Progenitor cell of endocrine pancreas (in vitro differentiated cells): ENCODE results near the gene SESN1. TPM values are rescaled to one million over a fixed set of nuclear protein-coding genes. Genes with fewer than 3 reads are reported as not detected.

Experiments
- DNase-seq: peaks from one replicate; pipeline ENCODE4 v3.0.0; 2021; ENCODE audit warnings: low spot score; ENCODE audit not compliant: unreplicated experiment
- H3K27ac Mint-ChIP-seq: 2 replicates; pipeline ENCODE4 v1.8.0; 2021; ENCODE audit warnings: mild to moderate bottlenecking, moderate library complexity, mixed read lengths
- H3K27me3 Mint-ChIP-seq: 2 replicates; pipeline ENCODE4 v1.8.0; 2021; ENCODE audit warnings: mixed read lengths
- H3K36me3 Mint-ChIP-seq: 2 replicates; pipeline ENCODE4 v1.8.0; 2022; ENCODE audit warnings: mixed read lengths; ENCODE audit not compliant: insufficient read depth
- H3K4me1 Mint-ChIP-seq: 2 replicates; pipeline ENCODE4 v1.8.0; 2021; ENCODE audit warnings: low read depth, mixed read lengths
- H3K4me3 Mint-ChIP-seq: 2 replicates; pipeline ENCODE4 v1.8.0; 2021; ENCODE audit warnings: low read depth, mild to moderate bottlenecking, moderate library complexity, mixed read lengths
- H3K9me3 Mint-ChIP-seq: 2 replicates; pipeline ENCODE4 v1.8.0; 2021; ENCODE audit warnings: low read depth, mixed read lengths
- CTCF ChIP-seq: fragments of 200-600 bp; sonication (generic); IDR thresholded peaks from one replicate; pipeline ENCODE4 v1.5.0; 2021; ENCODE audit warnings: antibody characterized with exemption, mild to moderate bottlenecking; ENCODE audit not compliant: unreplicated experiment
- total RNA-seq: library from RNA; stranded (reverse); gene quantifications from 2 replicates; pipeline ENCODE4 v1.2.1, GENCODE V29; 2021

SESN1 gene
- total RNA-seq, 1 donor from 2014 or later, result 23.9 TPM

- Mint-ChIP-seq H3K36me3 (no peaks in the 10 kb centered on the region), H3K27ac (no peak overlapping the region), H3K27me3 (no peaks in the 10 kb centered on the region)
Measured at GRCh38 chr6:109024368-109024767, 70.3 kb downstream of the SESN1 start.

DNA sequence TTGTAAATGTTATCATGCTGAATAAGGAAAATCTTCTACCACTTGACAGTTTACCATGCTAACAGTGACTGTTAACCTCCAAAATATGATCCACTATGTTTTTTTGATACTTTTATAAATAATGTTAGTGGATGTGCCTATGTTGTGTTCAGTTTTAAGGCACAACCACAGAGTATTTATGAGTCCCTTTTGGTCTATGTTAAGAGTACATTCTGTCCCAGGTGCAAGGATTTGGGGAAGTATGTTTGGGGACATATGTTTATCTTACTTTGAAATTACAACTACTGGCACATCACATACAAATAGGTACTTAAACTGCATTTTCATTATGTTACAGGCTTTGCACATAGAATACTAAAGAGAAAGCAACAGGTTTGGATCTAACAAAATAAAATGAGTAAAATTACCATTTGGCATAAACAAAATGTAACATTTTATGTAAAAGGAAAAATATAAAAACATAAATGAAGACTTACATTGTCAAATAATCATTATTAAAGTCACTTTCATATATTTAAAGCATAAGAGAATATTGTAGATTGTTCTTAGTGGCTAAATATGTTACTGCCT is 71.2 kb downstream of the SESN1 start:
- H3K27ac Mint-ChIP-seq, result no peak overlapping the region
- H3K36me3 Mint-ChIP-seq, result no peaks in the 10 kb centered on the region
- no peak for DNase-seq
- no peaks in the 10 kb centered on the region for H3K9me3 Mint-ChIP-seq
- H3K27me3 Mint-ChIP-seq, result no peaks in the 10 kb centered on the region
- peaks cover 4% of the 10 kb centered on the region for H3K4me1 Mint-ChIP-seq
- TF ChIP-seq CTCF, result no peak
- no peak overlapping the region for H3K4me3 Mint-ChIP-seq

More at GRCh38 chr6:109024368-109024767, 70.3 kb downstream of the SESN1 start:
- no peak for DNase-seq
- peaks cover 3% of the 10 kb centered on the region for H3K4me1 Mint-ChIP-seq
- no peak for TF ChIP-seq CTCF
- H3K4me3 Mint-ChIP-seq, result no peak overlapping the region
- no peaks in the 10 kb centered on the region for H3K9me3 Mint-ChIP-seq

- H3K4me1 Mint-ChIP-seq, result peaks cover 4% of the 10 kb centered on the region
- no peak for DNase-seq
- no peaks in the 10 kb centered on the region for H3K36me3 Mint-ChIP-seq
- no peak for TF ChIP-seq CTCF
- no peak overlapping the region for H3K4me3 Mint-ChIP-seq
- H3K27ac Mint-ChIP-seq, result no peak overlapping the region
- H3K9me3 Mint-ChIP-seq, result no peaks in the 10 kb centered on the region
- H3K27me3 Mint-ChIP-seq, result no peaks in the 10 kb centered on the region
Measured at GRCh38 chr6:109021870-109022269, 72.8 kb downstream of the SESN1 start.

- H3K9me3 Mint-ChIP-seq, result no peaks in the 10 kb centered on the region
- no peak for DNase-seq
- H3K4me1 Mint-ChIP-seq, result peaks cover 4% of the 10 kb centered on the region
- no peaks in the 10 kb centered on the region for H3K27me3 Mint-ChIP-seq
- no peak overlapping the region for H3K4me3 Mint-ChIP-seq
- no peaks in the 10 kb centered on the region for H3K36me3 Mint-ChIP-seq
- no peak overlapping the region for H3K27ac Mint-ChIP-seq
- TF ChIP-seq CTCF, result no peak
Measured at GRCh38 chr6:109019911-109020310, 74.7 kb downstream of the SESN1 start.

DNA sequence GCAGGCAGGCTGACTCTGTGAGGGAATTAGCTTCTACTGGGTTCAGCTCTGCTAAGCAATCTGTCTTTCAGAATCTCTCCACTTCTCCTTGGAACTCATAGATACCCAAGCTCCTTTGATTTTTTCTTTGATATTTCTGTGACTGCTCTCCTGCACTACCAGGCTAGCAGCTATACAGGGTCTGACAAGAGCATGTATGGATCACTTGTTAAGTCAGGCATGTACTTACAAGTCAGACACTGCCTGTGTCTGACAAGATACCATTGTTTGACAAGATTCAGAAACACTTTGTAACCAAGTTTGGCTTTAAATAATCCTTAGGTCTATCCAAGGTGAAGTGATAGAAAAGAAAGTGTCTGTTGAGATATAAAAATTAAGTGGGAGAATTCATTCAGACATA is 79.5 kb downstream of the SESN1 start:
- H3K4me3 Mint-ChIP-seq, result no peak overlapping the region
- no peaks in the 10 kb centered on the region for H3K36me3 Mint-ChIP-seq
- H3K27me3 Mint-ChIP-seq, result no peaks in the 10 kb centered on the region
- TF ChIP-seq CTCF, result no peak
- no peaks in the 10 kb centered on the region for H3K9me3 Mint-ChIP-seq
- peaks cover 10% of the 10 kb centered on the region for H3K4me1 Mint-ChIP-seq
- H3K27ac Mint-ChIP-seq, result no peak overlapping the region
- DNase-seq, result no peak
